ENCODE data around the gene HIVEP3.

HIVEP3 gene

DNA sequence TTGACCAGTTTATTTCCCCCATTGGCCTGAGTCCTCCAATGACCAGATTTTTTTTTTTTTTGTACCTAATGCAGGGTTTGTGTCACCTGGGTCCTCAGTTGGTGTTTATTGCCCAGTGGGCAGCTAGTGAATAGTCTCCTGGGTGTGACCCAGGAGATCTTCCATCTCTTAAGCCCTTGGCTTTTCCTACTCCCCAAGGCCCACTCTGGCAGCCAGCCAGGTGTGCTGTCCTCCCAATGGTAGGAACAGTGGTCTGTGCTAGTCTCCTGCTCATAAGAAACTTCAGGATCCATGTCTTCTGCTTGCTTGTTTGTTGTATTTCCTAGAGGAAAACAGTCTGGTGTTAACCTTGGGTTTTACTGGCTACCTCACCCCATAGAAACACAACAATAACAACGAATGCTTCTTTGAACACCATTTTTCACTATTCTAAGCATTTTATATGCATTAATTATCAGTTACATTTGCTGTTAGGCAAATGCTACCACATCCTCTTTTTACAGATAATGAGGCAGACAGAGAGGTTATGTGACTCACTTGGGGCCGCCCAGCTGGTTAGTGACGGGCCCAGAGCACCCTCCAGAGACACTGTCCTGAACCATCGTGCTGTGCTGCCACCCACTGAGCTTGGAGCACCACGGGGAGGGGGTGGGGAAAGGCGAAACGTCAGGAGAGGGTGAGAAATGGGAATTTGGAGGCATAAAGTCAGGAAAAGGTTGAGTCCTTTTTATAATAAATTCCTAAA lies 107.5 kb downstream of the HIVEP3 start:
- H4K20me1 ChIP-seq (ENCODE audit: insufficient read depth, low read length) = no peaks in the 10 kb centered on the region
- no peak for TF ChIP-seq EZH2phosphoT487 (IDR thresholded peaks at IDR 0.05; ENCODE audit: low read length)
- TF ChIP-seq EZH2 (optimal IDR thresholded peaks at IDR 0.05; ENCODE audit: low read depth, low read length) = no peak
- TF ChIP-seq, protein P1, sequence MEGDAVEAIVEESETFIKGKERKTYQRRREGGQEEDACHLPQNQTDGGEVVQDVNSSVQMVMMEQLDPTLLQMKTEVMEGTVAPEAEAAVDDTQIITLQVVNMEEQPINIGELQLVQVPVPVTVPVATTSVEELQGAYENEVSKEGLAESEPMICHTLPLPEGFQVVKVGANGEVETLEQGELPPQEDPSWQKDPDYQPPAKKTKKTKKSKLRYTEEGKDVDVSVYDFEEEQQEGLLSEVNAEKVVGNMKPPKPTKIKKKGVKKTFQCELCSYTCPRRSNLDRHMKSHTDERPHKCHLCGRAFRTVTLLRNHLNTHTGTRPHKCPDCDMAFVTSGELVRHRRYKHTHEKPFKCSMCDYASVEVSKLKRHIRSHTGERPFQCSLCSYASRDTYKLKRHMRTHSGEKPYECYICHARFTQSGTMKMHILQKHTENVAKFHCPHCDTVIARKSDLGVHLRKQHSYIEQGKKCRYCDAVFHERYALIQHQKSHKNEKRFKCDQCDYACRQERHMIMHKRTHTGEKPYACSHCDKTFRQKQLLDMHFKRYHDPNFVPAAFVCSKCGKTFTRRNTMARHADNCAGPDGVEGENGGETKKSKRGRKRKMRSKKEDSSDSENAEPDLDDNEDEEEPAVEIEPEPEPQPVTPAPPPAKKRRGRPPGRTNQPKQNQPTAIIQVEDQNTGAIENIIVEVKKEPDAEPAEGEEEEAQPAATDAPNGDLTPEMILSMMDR (IDR thresholded peaks at IDR 0.05; ENCODE audit: low read length) = no peak
- H3K79me2 ChIP-seq (ENCODE audit: low read length) = no peaks in the 10 kb centered on the region
- no peaks in the 10 kb centered on the region for H3K27me3 ChIP-seq (replicated peaks; ENCODE audit: insufficient read depth, low read length)
- no peak overlapping the region for H3K9ac ChIP-seq (ENCODE audit: low read length)
- no peak overlapping the region for H3K4me3 ChIP-seq (ENCODE audit: low read length)
- H3K9me3 ChIP-seq (replicated peaks; ENCODE audit: insufficient read depth, low read length) = no peaks in the 10 kb centered on the region
- no peak overlapping the region for H3K4me2 ChIP-seq (ENCODE audit: low read depth, low read length)
- no peaks in the 10 kb centered on the region for H3K9me2 ChIP-seq (replicated peaks; ENCODE audit: insufficient read depth, low read length)
- H3K27ac ChIP-seq (ENCODE audit: low read length) = no peak overlapping the region
- peaks cover 20% of the 10 kb centered on the region for H3K4me1 ChIP-seq (ENCODE audit: low read length)
- DNase-seq = no peak
- H2AFZ ChIP-seq (ENCODE audit: low read length) = no peak overlapping the region
- H3F3A ChIP-seq (ENCODE audit: insufficient read depth, low read length) = no peaks in the 10 kb centered on the region
- H3K36me3 ChIP-seq (replicated peaks; ENCODE audit: insufficient read depth, low read length) = no peaks in the 10 kb centered on the region

DNA sequence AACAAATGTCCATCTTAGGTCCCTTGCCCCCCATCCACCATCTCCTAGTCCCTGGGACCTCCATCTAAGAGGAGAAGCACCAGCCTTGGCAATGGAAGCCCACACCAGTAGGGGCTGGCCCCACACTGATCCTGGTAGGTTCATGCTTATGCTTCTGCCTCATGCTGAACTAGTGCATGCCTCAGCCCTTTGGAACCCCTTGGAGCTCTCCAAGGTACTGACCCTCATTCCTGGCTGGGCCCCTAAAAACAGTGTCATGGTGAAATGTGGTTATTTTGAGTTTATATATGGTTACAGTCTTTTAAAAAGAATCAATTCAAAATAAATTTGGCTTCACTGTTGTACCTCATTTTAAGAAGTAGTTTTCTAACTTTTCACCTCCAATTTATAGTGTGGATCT lies 108.3 kb downstream of the HIVEP3 start:
- Histone ChIP-seq H3K4me1 (ENCODE audit: low read length) (peaks cover 20% of the 10 kb centered on the region), H3K9me3 (replicated peaks; ENCODE audit: insufficient read depth, low read length) (no peaks in the 10 kb centered on the region), H3K9ac (ENCODE audit: low read length) (no peak overlapping the region), H4K20me1 (ENCODE audit: insufficient read depth, low read length) (no peaks in the 10 kb centered on the region), H3K27ac (ENCODE audit: low read length) (no peak overlapping the region), H3K79me2 (ENCODE audit: low read length) (no peaks in the 10 kb centered on the region), H2AFZ (ENCODE audit: low read length) (no peak overlapping the region), H3K27me3 (replicated peaks; ENCODE audit: insufficient read depth, low read length) (no peaks in the 10 kb centered on the region), H3K9me2 (replicated peaks; ENCODE audit: insufficient read depth, low read length) (no peaks in the 10 kb centered on the region), H3F3A (ENCODE audit: insufficient read depth, low read length) (no peaks in the 10 kb centered on the region), H3K4me3 (ENCODE audit: low read length) (no peak overlapping the region), H3K4me2 (ENCODE audit: low read depth, low read length) (no peak overlapping the region), H3K36me3 (replicated peaks; ENCODE audit: insufficient read depth, low read length) (no peaks in the 10 kb centered on the region)
- TF ChIP-seq EZH2phosphoT487 (IDR thresholded peaks at IDR 0.05; ENCODE audit: low read length) (no peak), EZH2 (optimal IDR thresholded peaks at IDR 0.05; ENCODE audit: low read depth, low read length) (no peak)
- TF ChIP-seq, protein P1 (IDR thresholded peaks at IDR 0.05; ENCODE audit: low read length) = no peak
- peak; percentile 67 for DNase-seq

GRCh38 chr1:41809692-41810091 lies 109.0 kb downstream of the HIVEP3 start:
- H3K4me3 ChIP-seq (ENCODE audit: low read length) = no peak overlapping the region
- no peaks in the 10 kb centered on the region for H4K20me1 ChIP-seq (ENCODE audit: insufficient read depth, low read length)
- H3K9me2 ChIP-seq (replicated peaks; ENCODE audit: insufficient read depth, low read length) = no peaks in the 10 kb centered on the region
- peak overlapping the region; percentile 13; the same call in 1 of the 2 replicates for H3K4me2 ChIP-seq (ENCODE audit: low read depth, low read length)
- peak overlapping the region; percentile 20; the same call in 1 of the 2 replicates for H3K27ac ChIP-seq (ENCODE audit: low read length)
- DNase-seq = no peak
- no peaks in the 10 kb centered on the region for H3K79me2 ChIP-seq (ENCODE audit: low read length)
- H2AFZ ChIP-seq (ENCODE audit: low read length) = no peak overlapping the region
- no peak overlapping the region for H3K9ac ChIP-seq (ENCODE audit: low read length)
- no peaks in the 10 kb centered on the region for H3K9me3 ChIP-seq (replicated peaks; ENCODE audit: insufficient read depth, low read length)
- TF ChIP-seq EZH2phosphoT487 (IDR thresholded peaks at IDR 0.05; ENCODE audit: low read length) (no peak), EZH2 (optimal IDR thresholded peaks at IDR 0.05; ENCODE audit: low read depth, low read length) (no peak)
- TF ChIP-seq, protein P1 (IDR thresholded peaks at IDR 0.05; ENCODE audit: low read length) = no peak
- no peaks in the 10 kb centered on the region for H3F3A ChIP-seq (ENCODE audit: insufficient read depth, low read length)
- H3K36me3 ChIP-seq (replicated peaks; ENCODE audit: insufficient read depth, low read length) = no peaks in the 10 kb centered on the region
- H3K4me1 ChIP-seq (ENCODE audit: low read length) = peaks cover 22% of the 10 kb centered on the region
- H3K27me3 ChIP-seq (replicated peaks; ENCODE audit: insufficient read depth, low read length) = no peaks in the 10 kb centered on the region
